Kidney (tissue), 14 donors: ENCODE results near the gene MED27. TPM values are rescaled to one million over a fixed set of nuclear protein-coding genes. Genes with fewer than 3 reads are reported as not detected.

Source experiments
- DNase-seq, 5 donors: peaks; one replicate each; pipeline ENCODE4 v3.0.0-alpha.2; 2013 to 2020
- FAIRE-seq: peaks from 2 replicates; lab custom pipeline; 2012; peaks lifted over from hg19 to GRCh38; lab: Jason Lieb, UNC
- H3K27ac ChIP-seq, 2 donors: one replicate each; pipeline ENCODE4 v1.7.0; 2013; ENCODE audit warnings: low read depth in 2 of 2, low read length in 2 of 2, inconsistent platforms in 1 of 2
- H3K27me3 ChIP-seq: one replicate; pipeline ENCODE4 v1.7.1; 2013; ENCODE audit warnings: low read length, inconsistent platforms; ENCODE audit not compliant: control insufficient read depth, insufficient read depth
- H3K36me3 ChIP-seq, 3 donors: one replicate each; pipeline versions ENCODE4 v1.7.0 to v1.7.1; 2013; ENCODE audit warnings: low read length in 3 of 3, control low read depth in 1 of 3, inconsistent platforms in 1 of 3; ENCODE audit not compliant: insufficient read depth in 3 of 3, control insufficient read depth in 2 of 3
- H3K4me1 ChIP-seq, 3 donors: one replicate each; pipeline versions ENCODE4 v1.7.0 to v1.7.1; 2013; ENCODE audit warnings: low read length in 3 of 3, inconsistent platforms in 1 of 3, low read depth in 1 of 3; ENCODE audit not compliant: control insufficient read depth in 2 of 3, insufficient read depth in 2 of 3
- H3K4me3 ChIP-seq, 3 donors: one replicate each; pipeline versions ENCODE4 v1.7.0 to v1.8.1; 2013; ENCODE audit warnings: low read length in 3 of 3, control low read depth in 1 of 3, inconsistent platforms in 1 of 3
- H3K9ac ChIP-seq, 3 donors: one replicate each; pipeline versions ENCODE4 v1.7.0 to v1.7.1; 2013; ENCODE audit warnings: low read length in 3 of 3, control low read depth in 1 of 3, inconsistent platforms in 1 of 3
- H3K9me3 ChIP-seq, 3 donors: one replicate each; pipeline versions ENCODE4 v1.7.0 to v1.7.1; 2013; ENCODE audit warnings: low read length in 3 of 3, control low read depth in 1 of 3, inconsistent platforms in 1 of 3; ENCODE audit not compliant: control insufficient read depth in 2 of 3, insufficient read depth in 1 of 3
- intact Hi-C: fragments of 100-400 bp; cut with DNase I; formaldehyde crosslinking; loops from one replicate; pipeline ENCODE4 v1.11.1; 2022
- polyA plus RNA-seq: library from polyadenylated mRNA; stranded (reverse); fragments of 350-450 nt; fragmentation: Illumina TruSeq; extraction: RNeasy Lipid Tissue Mini Kit (QIAGEN cat#74804); gene quantifications from one replicate; pipeline ENCODE4 v1.2.3, GENCODE V29; 2014; ENCODE audit warnings: low read depth, low replicate concordance; ENCODE audit not compliant: insufficient read depth
- total RNA-seq: library from RNA; stranded (reverse); fragmentation: NEBNext Ultra II Directional; extraction: Animal tissue kit (Norgen Biotek cat#: 25700); gene quantifications from one replicate; pipeline ENCODE4 v1.2.1, GENCODE V29; 2021
- TF ChIP-seq, protein P1 (sequence below): IDR thresholded peaks from 3 replicates; pipeline ENCODE4 v1.5.1; 2012; ENCODE audit warnings: mild to moderate bottlenecking, moderate library complexity, borderline replicate concordance; ENCODE audit not compliant: insufficient read depth; ENCODE audit errors: extremely low read depth
- donor health status: control.
- donor health status: control.
- donor health status: control.
- donor health status: control.
- donor health status: control.
- donor health status: DM: yes; HTN: yes; CAD: no.
- donor health status: Normal renal cell carcinoma (clear cell type).

MED27 gene
- total and polyA plus RNA-seq, 2 donors from 2014 or later: 15.9 to 23.1 TPM

DNA sequence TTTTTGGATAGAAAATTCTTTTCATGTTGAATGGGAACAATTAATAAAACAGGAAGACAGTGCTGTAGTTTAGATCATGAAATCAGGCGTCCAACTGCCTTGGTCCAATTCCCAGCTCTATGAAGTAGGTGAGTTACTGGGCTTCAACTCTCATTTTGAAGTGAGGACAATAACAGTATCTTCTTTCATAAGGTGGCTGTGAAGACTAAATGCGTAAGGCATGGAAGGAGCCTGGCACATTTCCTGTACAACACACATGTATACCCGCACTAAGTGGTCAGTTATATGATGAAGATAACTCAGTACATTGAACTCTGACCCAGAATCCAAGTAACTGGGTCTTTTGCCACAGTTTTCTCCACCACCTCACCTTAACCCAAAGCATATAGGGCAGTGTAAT lies 120.6 kb downstream of the MED27 start:
- intact Hi-C loops: no loop called here
- no peak for DNase-seq
- no peak overlapping the region for H3K4me3 ChIP-seq
- H3K36me3 ChIP-seq: no peaks in the 10 kb centered on the region
- H3K4me1 ChIP-seq: no peaks in the 10 kb centered on the region
- no peak overlapping the region for H3K9ac ChIP-seq
- no peaks in the 10 kb centered on the region for H3K9me3 ChIP-seq
- TF ChIP-seq, protein P1, sequence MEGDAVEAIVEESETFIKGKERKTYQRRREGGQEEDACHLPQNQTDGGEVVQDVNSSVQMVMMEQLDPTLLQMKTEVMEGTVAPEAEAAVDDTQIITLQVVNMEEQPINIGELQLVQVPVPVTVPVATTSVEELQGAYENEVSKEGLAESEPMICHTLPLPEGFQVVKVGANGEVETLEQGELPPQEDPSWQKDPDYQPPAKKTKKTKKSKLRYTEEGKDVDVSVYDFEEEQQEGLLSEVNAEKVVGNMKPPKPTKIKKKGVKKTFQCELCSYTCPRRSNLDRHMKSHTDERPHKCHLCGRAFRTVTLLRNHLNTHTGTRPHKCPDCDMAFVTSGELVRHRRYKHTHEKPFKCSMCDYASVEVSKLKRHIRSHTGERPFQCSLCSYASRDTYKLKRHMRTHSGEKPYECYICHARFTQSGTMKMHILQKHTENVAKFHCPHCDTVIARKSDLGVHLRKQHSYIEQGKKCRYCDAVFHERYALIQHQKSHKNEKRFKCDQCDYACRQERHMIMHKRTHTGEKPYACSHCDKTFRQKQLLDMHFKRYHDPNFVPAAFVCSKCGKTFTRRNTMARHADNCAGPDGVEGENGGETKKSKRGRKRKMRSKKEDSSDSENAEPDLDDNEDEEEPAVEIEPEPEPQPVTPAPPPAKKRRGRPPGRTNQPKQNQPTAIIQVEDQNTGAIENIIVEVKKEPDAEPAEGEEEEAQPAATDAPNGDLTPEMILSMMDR: no peak
- FAIRE-seq: no peak
- H3K27ac ChIP-seq: no peak overlapping the region
- H3K27me3 ChIP-seq: no peaks in the 10 kb centered on the region

DNA sequence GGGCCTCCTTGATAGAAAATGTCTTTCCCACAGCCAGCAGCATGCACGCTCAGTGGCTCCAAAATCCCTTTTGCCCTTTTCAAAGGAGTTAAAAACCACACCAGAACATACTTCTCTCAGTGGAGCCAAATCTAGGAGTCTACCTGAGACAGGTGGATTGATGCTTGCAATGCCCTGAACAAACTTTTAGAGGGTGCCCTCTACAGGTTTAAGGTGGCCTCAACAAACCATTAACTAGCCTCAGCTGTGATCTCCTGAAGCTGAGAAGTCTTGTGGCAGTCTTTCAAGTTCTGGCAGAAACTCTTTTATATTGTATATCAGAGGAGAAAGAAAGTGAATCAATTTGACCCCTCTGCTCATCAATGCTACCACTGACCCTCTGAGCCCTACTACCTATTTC lies 125.4 kb downstream of the MED27 start:
- TF ChIP-seq, protein P1: no peak
- Histone ChIP-seq H3K27ac (no peak overlapping the region), H3K4me1 (no peaks in the 10 kb centered on the region), H3K9ac (no peak overlapping the region), H3K36me3 (no peaks in the 10 kb centered on the region), H3K4me3 (no peak overlapping the region), H3K27me3 (no peaks in the 10 kb centered on the region), H3K9me3 (no peaks in the 10 kb centered on the region)
- no peak for FAIRE-seq
- DNase-seq: no peak
- intact Hi-C loops: no loop called here

DNA sequence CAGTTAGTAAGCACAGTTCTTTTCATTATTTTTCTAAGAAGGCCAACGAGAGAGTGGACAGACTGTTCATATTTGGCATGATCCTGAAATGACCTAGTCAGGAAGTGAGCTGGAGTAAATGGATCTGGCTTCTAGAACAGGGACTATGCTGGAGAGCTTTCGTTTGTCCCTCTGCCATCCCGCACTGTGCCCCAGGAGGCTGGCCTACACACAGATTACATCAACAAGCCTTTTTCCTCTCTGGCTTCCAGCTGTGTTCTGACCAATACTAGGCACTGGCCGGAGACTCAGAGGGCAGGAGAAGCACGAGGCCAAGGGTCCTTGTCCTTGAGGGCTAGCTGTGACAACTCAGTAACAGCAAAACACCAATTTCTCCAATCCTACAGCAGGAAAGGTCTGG lies 127.8 kb downstream of the MED27 start:
- H3K9ac ChIP-seq: no peak overlapping the region
- H3K4me1 ChIP-seq: no peaks in the 10 kb centered on the region
- H3K4me3 ChIP-seq: no peak overlapping the region
- H3K27ac ChIP-seq: no peak overlapping the region
- FAIRE-seq (no peak), DNase-seq (peak in 1 of 5 donors; percentile 76)
- intact Hi-C loops: no loop called here
- H3K36me3 ChIP-seq: no peaks in the 10 kb centered on the region
- H3K9me3 ChIP-seq: no peaks in the 10 kb centered on the region
- H3K27me3 ChIP-seq: no peaks in the 10 kb centered on the region
- TF ChIP-seq, protein P1: no peak

DNA sequence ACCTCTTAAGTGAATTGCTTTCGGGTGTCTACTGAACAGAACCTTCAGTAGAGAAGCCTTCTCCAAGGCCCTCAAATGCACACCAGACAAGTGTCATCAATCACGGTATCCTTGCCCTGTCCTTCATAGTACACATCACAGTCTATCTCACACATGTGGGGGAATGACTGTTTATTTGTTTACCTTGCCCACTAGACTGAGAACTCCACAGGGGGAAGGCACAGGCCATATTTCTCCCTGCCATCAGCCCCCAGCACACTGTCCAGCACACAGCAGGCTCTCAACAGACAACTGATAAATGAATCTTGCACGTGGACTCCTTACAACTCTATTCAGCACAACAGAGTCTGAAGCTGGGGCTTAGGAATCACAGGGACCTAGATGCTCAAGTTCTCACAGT lies 128.5 kb downstream of the MED27 start:
- Histone ChIP-seq H3K9me3 (no peaks in the 10 kb centered on the region), H3K9ac (no peak overlapping the region), H3K4me3 (no peak overlapping the region), H3K4me1 (no peaks in the 10 kb centered on the region), H3K36me3 (no peaks in the 10 kb centered on the region), H3K27ac (no peak overlapping the region), H3K27me3 (no peaks in the 10 kb centered on the region)
- peak in 1 of 5 donors; percentile 13 for DNase-seq
- intact Hi-C loops: no loop called here
- TF ChIP-seq, protein P1: no peak
- FAIRE-seq: no peak
